ENCODE results near the gene SLC2A2.
"Not testable (repeated sequence)": the region's sequence is repeated elsewhere in the genome, so short reads cannot be mapped to it uniquely, and the experiment has no call there.

SLC2A2 gene

GRCh38 chr3:170988378-170988777 is 38.1 kb downstream of the SLC2A2 start:
- no peak for DNase-seq (ENCODE audit: low read depth)

- DNase-seq (ENCODE audit: low read depth), result no peak
Observed at GRCh38 chr3:170985304-170985703, 41.2 kb downstream of the SLC2A2 start.

- no peak for DNase-seq (ENCODE audit: low read depth)
Observed at GRCh38 chr3:170982733-170983132, 43.8 kb downstream of the SLC2A2 start.

GRCh38 chr3:170980399-170980798 is 46.1 kb downstream of the SLC2A2 start:
- DNase-seq (ENCODE audit: low read depth), result no peak

GRCh38 chr3:170977949-170978745 is 48.4 kb downstream of the SLC2A2 start:
- peak; percentile 67 for DNase-seq (ENCODE audit: low read depth)

GRCh38 chr3:170976190-170976519 is 50.4 kb downstream of the SLC2A2 start:
- DNase-seq (ENCODE audit: low read depth), result no peak

GRCh38 chr3:170975283-170976189 is 51.0 kb downstream of the SLC2A2 start:
- no peak for DNase-seq (ENCODE audit: low read depth)

- no peak for DNase-seq (ENCODE audit: low read depth)
Observed at GRCh38 chr3:170974872-170975271, 51.6 kb downstream of the SLC2A2 start.

GRCh38 chr3:170972917-170973316 is 53.6 kb downstream of the SLC2A2 start:
- DNase-seq (ENCODE audit: low read depth), result not testable (repeated sequence)

- no peak for DNase-seq (ENCODE audit: low read depth)
Observed at GRCh38 chr3:170967126-170967525, 59.4 kb downstream of the SLC2A2 start.

GRCh38 chr3:170966495-170966894 is 60.0 kb downstream of the SLC2A2 start:
- no peak for DNase-seq (ENCODE audit: low read depth)

- DNase-seq (ENCODE audit: low read depth), result no peak
Observed at GRCh38 chr3:170962411-170962810, 64.1 kb downstream of the SLC2A2 start.

- peak; percentile 29 for DNase-seq (ENCODE audit: low read depth)
Observed at GRCh38 chr3:170961616-170962400, 64.7 kb downstream of the SLC2A2 start.

GRCh38 chr3:170959457-170959856 is 67.1 kb downstream of the SLC2A2 start:
- DNase-seq (ENCODE audit: low read depth), result no peak

- no peak for DNase-seq (ENCODE audit: low read depth)
Observed at GRCh38 chr3:170956647-170957046, 69.9 kb downstream of the SLC2A2 start.

- no peak for DNase-seq (ENCODE audit: low read depth)
Observed at GRCh38 chr3:170953736-170954135, 72.8 kb downstream of the SLC2A2 start.

GRCh38 chr3:170953229-170953628 is 73.3 kb downstream of the SLC2A2 start:
- DNase-seq (ENCODE audit: low read depth), result no peak

GRCh38 chr3:170949211-170949610 is 77.3 kb downstream of the SLC2A2 start:
- no peak for DNase-seq (ENCODE audit: low read depth)

GRCh38 chr3:170947018-170947769 is 79.3 kb downstream of the SLC2A2 start:
- no peak for DNase-seq (ENCODE audit: low read depth)
